Naive thymus-derived CD8-positive, alpha-beta T cell (primary cell): ENCODE results near the gene SDR42E1. TPM values are rescaled to one million over a fixed set of nuclear protein-coding genes. Genes with fewer than 3 reads are reported as not detected.
"Not testable (repeated sequence)": the region's sequence is repeated elsewhere in the genome, so short reads cannot be mapped to it uniquely, and the experiment has no call there.

ENCODE experiments used
- ATAC-seq, 2 donors: fragments of 150-1000 bp; cut with Tn5 transposase in 1 of 2; sonication (Bioruptor Pico), chemical (Tn5 transposase) in 1 of 2; 1 replicate in 1 of 2; 2 replicates in 1 of 2; pipeline ENCODE4 v1.10.0; 2021; ENCODE audit warnings: mild to moderate bottlenecking in 2 of 2, moderate library complexity in 2 of 2
- POLR2A ChIA-PET: fragments of 350-600 bp; sonication (Branson Sonifier 250); formaldehyde crosslinking; loops from one replicate; lab custom pipeline; 2021; ENCODE audit warnings: antibody characterized with exemption; lab: Charles Lee
- DNase-seq, 10 donors: peaks; one replicate each; pipeline versions ENCODE4 v3.0.0 to v3.0.0-alpha.2; 2020 to 2022
- H3K27ac Mint-ChIP-seq, 10 donors: one replicate each; pipeline ENCODE4 v1.8.0; 2020 to 2022; ENCODE audit warnings: mild to moderate bottlenecking in 10 of 10, mixed read lengths in 10 of 10, moderate library complexity in 4 of 10, inconsistent platforms in 1 of 10
- H3K27me3 Mint-ChIP-seq, 5 donors: one replicate each; pipeline ENCODE4 v1.8.0; 2021 to 2022; ENCODE audit warnings: mixed read lengths in 5 of 5
- H3K36me3 Mint-ChIP-seq, 3 donors: one replicate each; pipeline ENCODE4 v1.8.0; 2020 to 2022; ENCODE audit warnings: mixed read lengths in 3 of 3, mild to moderate bottlenecking in 2 of 3, inconsistent platforms in 1 of 3
- H3K4me1 Mint-ChIP-seq, 4 donors: one replicate each; pipeline ENCODE4 v1.8.0; 2021 to 2022; ENCODE audit warnings: mixed read lengths in 4 of 4
- H3K4me3 Mint-ChIP-seq, 10 donors: one replicate each; pipeline ENCODE4 v1.8.0; 2020 to 2022; ENCODE audit warnings: mild to moderate bottlenecking in 10 of 10, mixed read lengths in 10 of 10, moderate library complexity in 6 of 10, inconsistent platforms in 1 of 10
- H3K9me3 Mint-ChIP-seq, 9 donors: one replicate each; pipeline ENCODE4 v1.8.0; 2020 to 2022; ENCODE audit warnings: mixed read lengths in 9 of 9, mild to moderate bottlenecking in 3 of 9, inconsistent platforms in 1 of 9, moderate library complexity in 1 of 9
- polyA plus RNA-seq, 3 donors: library from polyadenylated mRNA; unstranded; fragments of 300-500 nt; fragmentation: Illumina TruSeq; gene quantifications; one replicate each; pipeline ENCODE4 v1.2.3, GENCODE V29; 2021
- total RNA-seq, 8 experiments: library from RNA in 2 of 8; stranded (reverse) in 2 of 8; gene quantifications; one replicate each; pipeline ENCODE4 v1.2.3 and lab custom pipeline; 2021 to 2026

Gene SDR42E1
- total and polyA plus RNA-seq, 5 experiments from 2014 or later: 1.7 to 11.9 (median 3.7) TPM

DNA sequence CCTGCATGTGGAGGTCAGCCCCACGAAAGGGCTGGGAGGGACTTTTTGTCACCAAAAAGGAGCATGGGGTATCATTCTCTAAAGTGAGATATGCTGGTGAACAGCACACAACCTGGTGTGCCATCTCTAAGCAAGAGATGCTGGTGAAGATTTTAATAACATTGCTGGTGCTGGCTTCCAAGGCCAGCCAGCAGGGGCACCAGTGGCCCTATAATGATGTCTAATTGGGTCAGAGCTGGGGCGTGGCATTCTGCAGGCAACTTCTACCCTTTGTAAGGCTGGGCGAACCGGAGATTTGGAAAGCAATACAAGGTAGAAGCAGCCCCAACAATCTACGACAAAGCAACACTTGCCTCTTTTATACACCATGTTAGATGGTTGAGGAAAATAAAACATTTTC, 16.8 kb downstream of the SDR42E1 start:
- DNase-seq (no peak), ATAC-seq (no peak)
- H3K9me3 Mint-ChIP-seq: no peaks in the 10 kb centered on the region
- H3K27ac Mint-ChIP-seq: peak overlapping the region in 1 of 10 donors; percentile 30
- POLR2A ChIA-PET: no interaction called here
- H3K36me3 Mint-ChIP-seq: peaks cover 5 to 25% (median 9%) of the 10 kb centered on the region in 3 donors
- no peaks in the 10 kb centered on the region for H3K27me3 Mint-ChIP-seq
- peaks cover 0 to 12% (median 3%) of the 10 kb centered on the region in 4 donors for H3K4me1 Mint-ChIP-seq
- no peak overlapping the region for H3K4me3 Mint-ChIP-seq

DNA sequence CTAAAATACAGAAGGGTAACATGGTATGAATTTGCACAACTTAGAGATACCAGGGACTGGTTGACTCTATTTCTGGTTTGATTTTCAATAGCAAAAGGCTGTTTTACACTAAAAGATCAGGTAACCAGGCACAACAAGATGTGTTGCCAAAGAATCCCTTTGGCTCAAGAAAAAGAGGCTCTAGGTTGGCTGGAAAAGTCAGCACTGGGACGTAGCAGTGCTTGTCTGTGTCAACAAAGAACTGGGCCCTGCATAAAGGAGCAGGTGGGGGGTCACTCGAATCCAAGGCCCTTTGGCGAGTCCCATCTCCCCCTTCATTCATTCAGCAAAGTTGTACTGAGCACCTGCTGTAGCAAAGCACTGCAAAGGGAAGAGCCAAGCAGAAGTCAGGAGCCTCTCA, 18.4 kb downstream of the SDR42E1 start:
- POLR2A ChIA-PET: no interaction called here
- H3K27ac Mint-ChIP-seq: no peak overlapping the region
- no peaks in the 10 kb centered on the region for H3K9me3 Mint-ChIP-seq
- H3K4me3 Mint-ChIP-seq: no peak overlapping the region
- DNase-seq (no peak), ATAC-seq (no peak)
- peaks cover 0 to 13% (median 0%) of the 10 kb centered on the region in 3 donors for H3K36me3 Mint-ChIP-seq
- peaks cover 0 to 12% (median 3%) of the 10 kb centered on the region in 4 donors for H3K4me1 Mint-ChIP-seq
- no peaks in the 10 kb centered on the region for H3K27me3 Mint-ChIP-seq

DNA sequence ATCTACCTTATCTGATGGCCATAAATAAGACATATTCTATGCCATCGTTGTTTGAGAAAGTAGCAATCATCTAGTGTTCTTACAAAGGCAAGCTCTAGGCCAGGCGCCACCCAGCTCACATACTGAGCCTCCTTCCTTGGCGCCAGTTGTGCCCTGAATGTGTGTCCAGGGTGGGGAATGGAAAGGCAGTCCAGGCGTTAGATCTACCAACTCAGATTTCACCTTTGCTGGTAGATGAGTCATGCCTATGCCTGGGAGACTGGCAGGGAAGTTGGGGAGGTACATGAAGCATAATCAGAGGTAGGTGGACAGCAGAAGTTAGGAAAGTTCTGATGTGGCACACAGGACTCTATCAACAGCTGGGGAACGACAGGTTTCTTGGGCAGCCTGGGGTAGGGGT, 23.6 kb downstream of the SDR42E1 start:
- no peak overlapping the region for H3K4me3 Mint-ChIP-seq
- no peak for DNase-seq
- no peaks in the 10 kb centered on the region for H3K36me3 Mint-ChIP-seq
- H3K4me1 Mint-ChIP-seq: no peaks in the 10 kb centered on the region
- no peak for ATAC-seq
- H3K9me3 Mint-ChIP-seq: no peaks in the 10 kb centered on the region
- no peak overlapping the region for H3K27ac Mint-ChIP-seq
- peaks cover 0 to 18% (median 4%) of the 10 kb centered on the region in 5 donors for H3K27me3 Mint-ChIP-seq
- POLR2A ChIA-PET: no interaction called here

DNA sequence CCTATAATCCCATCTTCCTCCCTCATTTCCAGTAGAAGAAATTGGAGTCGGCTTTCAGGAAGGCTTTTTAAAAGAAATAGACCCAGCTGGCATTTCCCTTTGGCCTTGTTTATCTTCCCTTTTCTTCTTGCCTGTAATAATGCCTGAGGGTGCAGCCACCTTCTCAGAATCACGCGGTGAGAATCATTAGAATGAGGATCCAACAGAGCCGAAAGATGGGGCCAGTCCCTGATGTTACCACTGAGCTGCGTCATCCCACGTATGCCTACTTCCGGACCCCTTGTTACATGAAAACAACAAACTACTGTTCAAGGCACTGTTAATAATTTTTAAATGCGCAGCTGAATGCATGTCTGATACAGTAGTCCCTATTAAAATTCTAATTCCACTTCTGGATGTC, 24.1 kb downstream of the SDR42E1 start:
- DNase-seq: no peak
- H3K36me3 Mint-ChIP-seq: no peaks in the 10 kb centered on the region
- peaks cover 0 to 18% (median 4%) of the 10 kb centered on the region in 5 donors for H3K27me3 Mint-ChIP-seq
- H3K27ac Mint-ChIP-seq: no peak overlapping the region
- H3K4me3 Mint-ChIP-seq: no peak overlapping the region
- no peak for ATAC-seq
- no peaks in the 10 kb centered on the region for H3K4me1 Mint-ChIP-seq
- no peaks in the 10 kb centered on the region for H3K9me3 Mint-ChIP-seq
- POLR2A ChIA-PET: no interaction called here

DNA sequence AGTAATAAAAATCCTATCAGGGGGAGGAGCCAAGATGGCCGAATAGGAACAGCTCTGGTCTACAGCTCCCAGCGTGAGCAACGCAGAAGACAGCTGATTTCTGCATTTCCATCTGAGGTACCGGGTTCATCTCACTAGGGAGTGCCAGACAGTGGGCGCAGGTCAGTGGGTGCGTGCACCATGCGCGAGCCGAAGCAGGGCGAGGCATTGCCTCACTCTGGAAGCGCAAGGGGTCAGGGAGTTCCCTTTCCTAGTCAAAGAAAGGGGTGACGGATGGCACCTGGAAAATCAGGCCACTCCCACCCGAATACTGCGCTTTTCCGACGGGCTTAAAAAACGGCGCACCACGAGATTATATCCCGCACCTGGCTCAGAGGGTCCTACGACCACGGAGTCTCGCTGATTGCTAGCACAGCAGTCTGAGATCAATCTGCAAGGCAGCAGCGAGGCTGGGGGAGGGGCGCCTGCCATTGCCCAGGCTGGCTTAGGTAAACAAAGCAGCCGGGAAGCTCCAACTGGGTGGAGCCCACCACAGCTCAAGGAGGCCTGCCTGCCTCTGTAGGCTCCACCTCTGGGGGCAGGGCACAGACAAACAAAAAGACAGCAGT, 33.8 kb downstream of the SDR42E1 start:
- DNase-seq, POLR2A ChIA-PET, H3K27ac Mint-ChIP-seq, H3K4me1 Mint-ChIP-seq, H3K4me3 Mint-ChIP-seq, ATAC-seq: not testable (repeated sequence)
- Mint-ChIP-seq H3K36me3 (peaks cover 7 to 29% (median 8%) of the 10 kb centered on the region in 3 donors), H3K9me3 (peaks cover 4 to 47% (median 36%) of the 10 kb centered on the region in 9 donors), H3K27me3 (peaks cover 1 to 15% (median 4%) of the 10 kb centered on the region in 5 donors)

DNA sequence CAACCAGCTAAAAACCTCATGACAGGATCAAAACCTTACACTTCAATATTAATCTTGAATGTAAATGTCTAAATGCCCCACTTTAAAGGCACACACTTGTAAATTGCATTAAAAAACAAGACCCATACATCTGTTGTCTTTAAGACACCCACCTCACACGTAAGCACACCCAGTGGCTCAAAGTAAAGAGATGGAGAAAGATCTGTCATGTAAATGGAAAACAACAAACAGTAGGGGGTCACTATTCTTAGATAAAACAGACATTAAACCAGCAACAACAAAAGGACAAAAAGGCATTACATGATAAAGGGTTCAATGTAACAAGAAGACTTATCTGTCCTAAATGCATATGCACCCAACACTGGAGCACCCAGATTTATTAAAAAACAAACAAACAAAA, 35.6 kb downstream of the SDR42E1 start:
- H3K9me3 Mint-ChIP-seq: peaks cover 6 to 65% (median 50%) of the 10 kb centered on the region in 9 donors

DNA sequence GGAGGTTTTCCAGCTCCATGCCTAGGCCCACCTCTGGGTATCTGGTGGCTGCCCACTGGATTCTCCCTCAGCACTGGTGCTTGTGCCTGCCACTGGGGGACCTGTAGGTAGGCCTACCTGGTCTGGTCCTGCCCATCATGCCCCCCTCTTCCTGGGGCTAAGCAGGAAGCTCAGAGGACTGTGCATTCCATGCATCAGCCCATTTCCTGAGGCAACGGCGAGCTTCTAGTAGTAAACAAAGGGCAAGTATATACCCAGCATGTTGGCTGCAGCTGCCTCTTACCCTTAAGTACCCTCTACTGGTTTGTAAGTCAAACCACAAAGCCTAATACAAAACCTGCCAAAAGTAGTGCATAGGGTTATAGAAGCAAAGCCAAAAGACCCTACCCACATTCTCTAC, 37.5 kb downstream of the SDR42E1 start:
- H3K27me3 Mint-ChIP-seq: peaks cover 4 to 36% (median 12%) of the 10 kb centered on the region in 5 donors
- no peak overlapping the region for H3K4me3 Mint-ChIP-seq
- H3K27ac Mint-ChIP-seq: no peak overlapping the region
- H3K4me1 Mint-ChIP-seq: no peaks in the 10 kb centered on the region
- ATAC-seq (no peak), DNase-seq (no peak)
- POLR2A ChIA-PET: no interaction called here
- H3K9me3 Mint-ChIP-seq: peaks cover 6 to 70% (median 53%) of the 10 kb centered on the region in 9 donors
- peaks cover 7 to 48% (median 8%) of the 10 kb centered on the region in 3 donors for H3K36me3 Mint-ChIP-seq

More for the DNA sequence above, 35.6 kb downstream of the SDR42E1 start:
- no peaks in the 10 kb centered on the region for H3K4me1 Mint-ChIP-seq
- H3K27me3 Mint-ChIP-seq: peaks cover 2 to 33% (median 12%) of the 10 kb centered on the region in 5 donors
- peaks cover 7 to 46% (median 8%) of the 10 kb centered on the region in 3 donors for H3K36me3 Mint-ChIP-seq
- ATAC-seq (no peak), DNase-seq (no peak)
- H3K27ac Mint-ChIP-seq: no peak overlapping the region
- H3K4me3 Mint-ChIP-seq: no peak overlapping the region
- POLR2A ChIA-PET: no interaction called here

DNA sequence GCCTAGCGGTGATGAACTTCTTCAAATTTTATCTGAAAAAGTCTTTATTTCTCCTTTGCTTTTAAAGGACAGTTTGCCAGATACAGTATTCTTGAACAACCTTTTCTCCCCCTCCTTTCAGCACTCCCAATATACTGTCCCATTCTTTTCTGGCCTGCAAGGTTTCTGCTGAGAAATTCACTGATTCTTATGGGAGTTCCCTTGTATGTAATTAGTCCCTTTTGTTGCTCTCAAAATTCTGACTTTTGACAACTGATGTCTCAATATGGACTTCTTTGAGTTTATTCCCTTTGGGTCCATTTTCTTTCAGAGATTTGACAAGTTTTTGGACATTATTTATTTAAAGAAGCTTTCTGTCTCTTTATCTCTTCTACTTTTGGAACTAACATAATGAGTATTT, 39.4 kb downstream of the SDR42E1 start:
- Mint-ChIP-seq H3K27me3 (peaks cover 4 to 36% (median 12%) of the 10 kb centered on the region in 5 donors), H3K4me1 (peaks cover 0 to 5% (median 0%) of the 10 kb centered on the region in 4 donors), H3K36me3 (peaks cover 4 to 45% (median 7%) of the 10 kb centered on the region in 3 donors), H3K4me3 (no peak overlapping the region), H3K9me3 (peaks cover 6 to 66% (median 48%) of the 10 kb centered on the region in 9 donors), H3K27ac (no peak overlapping the region)
- DNase-seq (no peak), ATAC-seq (no peak)
- POLR2A ChIA-PET: no interaction called here

DNA sequence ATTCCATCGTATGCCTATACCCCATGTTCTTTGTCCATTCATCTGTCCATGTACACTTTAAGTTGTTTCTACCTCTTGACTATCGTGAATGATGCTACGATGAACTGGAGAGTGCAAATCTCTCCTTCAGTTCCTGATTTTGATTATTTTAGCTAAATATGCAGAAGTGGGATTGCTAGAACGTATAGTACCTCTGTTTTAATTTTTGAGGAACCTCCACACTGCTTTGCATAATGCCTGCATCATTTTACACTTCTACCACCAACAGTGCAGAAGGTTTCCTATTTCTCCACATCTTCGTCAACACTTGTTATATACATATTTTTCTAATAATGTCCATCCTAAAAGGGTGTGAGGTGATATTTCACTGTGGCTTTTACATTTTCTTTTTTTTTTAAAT, 43.9 kb downstream of the SDR42E1 start:
- Mint-ChIP-seq H3K4me3 (no peak overlapping the region), H3K27me3 (peaks cover 6 to 28% (median 15%) of the 10 kb centered on the region in 5 donors), H3K9me3 (peaks cover 2 to 22% (median 14%) of the 10 kb centered on the region in 9 donors), H3K36me3 (peaks cover 0 to 19% (median 0%) of the 10 kb centered on the region in 3 donors), H3K4me1 (peaks cover 0 to 5% (median 0%) of the 10 kb centered on the region in 4 donors), H3K27ac (no peak overlapping the region)
- ATAC-seq (no peak), DNase-seq (no peak)
- POLR2A ChIA-PET: no interaction called here

DNA sequence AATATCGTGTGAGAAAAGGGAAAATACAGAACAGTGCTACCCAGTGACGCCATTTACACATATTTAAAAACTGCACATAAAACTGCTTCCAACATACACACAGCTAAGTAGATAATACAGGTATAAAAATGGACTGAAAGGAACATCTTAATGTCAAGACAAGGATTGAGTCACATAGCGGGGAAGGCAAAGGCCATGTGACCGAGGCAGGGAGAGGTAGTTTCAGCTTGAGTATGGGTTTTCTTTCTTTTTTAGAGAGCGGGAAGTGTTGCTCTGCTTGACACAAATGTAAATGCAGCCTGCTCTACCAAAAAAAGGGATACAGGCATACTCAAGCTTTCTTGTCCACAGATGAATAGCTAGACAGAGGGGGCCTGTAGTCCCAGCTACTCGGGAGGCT, 46.5 kb downstream of the SDR42E1 start:
- Mint-ChIP-seq H3K4me1 (peaks cover 0 to 5% (median 0%) of the 10 kb centered on the region in 4 donors), H3K27me3 (peaks cover 6 to 16% (median 9%) of the 10 kb centered on the region in 5 donors), H3K4me3 (no peak overlapping the region), H3K9me3 (peaks cover 0 to 6% (median 0%) of the 10 kb centered on the region in 9 donors), H3K27ac (no peak overlapping the region), H3K36me3 (no peaks in the 10 kb centered on the region)
- POLR2A ChIA-PET: no interaction called here
- ATAC-seq (no peak), DNase-seq (no peak)

DNA sequence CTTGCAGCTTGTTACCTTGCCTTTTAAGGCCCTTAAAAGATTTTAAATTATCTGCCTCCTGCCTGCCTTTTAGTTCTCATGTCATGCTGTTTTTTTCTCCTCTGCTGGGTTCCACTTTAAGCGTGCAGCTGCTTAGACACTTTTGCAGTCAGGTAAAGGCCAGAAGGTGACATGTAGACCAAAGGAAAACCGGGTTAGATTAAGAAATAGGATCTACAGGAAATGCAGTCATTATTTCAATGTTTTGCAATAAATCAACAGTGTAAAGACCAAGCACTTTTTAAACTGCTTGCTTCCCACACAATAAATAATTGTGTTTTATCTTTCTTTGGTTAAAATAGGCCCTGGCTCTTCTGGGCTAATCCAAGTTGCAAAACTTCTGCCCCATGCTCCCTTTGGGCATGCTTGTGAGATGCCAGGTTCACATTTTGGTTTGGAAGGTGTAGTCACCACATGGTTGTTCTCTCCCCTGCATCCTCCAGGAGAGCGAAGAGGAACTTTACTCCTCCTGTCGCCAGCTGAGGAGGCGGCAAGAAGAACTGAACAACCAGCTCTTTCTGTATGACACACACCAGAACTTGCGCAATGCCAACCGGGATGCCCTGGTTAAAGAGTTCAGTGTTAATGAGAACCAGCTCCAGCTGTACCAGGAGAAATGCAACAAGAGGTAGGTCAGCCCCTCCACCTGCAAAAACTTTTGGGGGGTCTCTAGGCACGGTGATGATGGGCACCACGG, 54.9 kb downstream of the SDR42E1 start:
- H3K27ac Mint-ChIP-seq: no peak overlapping the region
- no peaks in the 10 kb centered on the region for H3K4me1 Mint-ChIP-seq
- DNase-seq (no peak), ATAC-seq (no peak)
- H3K4me3 Mint-ChIP-seq: no peak overlapping the region
- POLR2A ChIA-PET: no interaction called here
- H3K9me3 Mint-ChIP-seq: peaks cover 0 to 24% (median 8%) of the 10 kb centered on the region in 9 donors
- peaks cover 0 to 13% (median 0%) of the 10 kb centered on the region in 3 donors for H3K36me3 Mint-ChIP-seq
- peaks cover 0 to 6% (median 0%) of the 10 kb centered on the region in 5 donors for H3K27me3 Mint-ChIP-seq

DNA sequence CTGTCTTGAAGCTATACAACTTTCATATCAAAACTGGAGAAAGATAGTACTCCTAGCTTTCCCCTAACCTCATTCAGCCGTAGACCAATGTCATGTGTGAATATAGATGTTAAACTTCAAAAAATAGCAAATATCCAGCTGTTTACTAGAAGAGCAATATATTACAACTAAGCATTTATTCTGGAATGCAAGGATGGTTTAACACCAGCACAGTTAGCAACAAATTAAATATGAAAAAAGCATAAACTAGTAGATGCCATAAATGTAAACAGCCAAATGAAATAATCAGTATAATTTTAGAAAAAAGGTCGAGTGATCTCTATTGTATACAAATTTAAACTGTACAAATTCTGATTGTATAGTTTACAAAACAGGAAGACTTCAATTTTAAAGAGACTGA, 59.7 kb downstream of the SDR42E1 start:
- ATAC-seq: no peak
- Mint-ChIP-seq H3K36me3 (peaks cover 0 to 15% (median 0%) of the 10 kb centered on the region in 3 donors), H3K27me3 (no peaks in the 10 kb centered on the region), H3K9me3 (peaks cover 0 to 38% (median 13%) of the 10 kb centered on the region in 9 donors), H3K4me1 (no peaks in the 10 kb centered on the region), H3K27ac (no peak overlapping the region), H3K4me3 (no peak overlapping the region)
- POLR2A ChIA-PET: no interaction called here
- no peak for DNase-seq

DNA sequence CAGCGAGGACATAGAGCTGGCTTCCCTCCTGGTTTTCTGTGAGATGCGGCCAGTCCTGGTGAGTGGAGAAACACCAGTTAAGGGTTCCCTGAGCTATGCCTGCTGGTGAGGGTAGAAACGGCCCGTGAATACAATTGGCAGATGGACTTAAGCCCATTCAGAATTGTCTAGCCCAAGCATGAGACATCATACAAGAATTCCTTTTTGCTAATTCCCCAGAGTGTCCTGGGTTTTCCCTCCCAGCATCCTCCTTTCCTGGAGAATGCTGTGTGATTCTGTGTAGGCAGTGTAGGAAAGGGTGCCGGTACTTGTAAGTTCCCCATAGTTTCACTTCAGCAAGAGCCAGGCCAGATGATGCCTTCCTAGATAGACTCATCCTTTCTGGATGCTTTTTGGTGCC, 65.1 kb downstream of the SDR42E1 start:
- Mint-ChIP-seq H3K9me3 (peaks cover 0 to 13% (median 4%) of the 10 kb centered on the region in 9 donors), H3K27me3 (peaks cover 0 to 1% (median 0%) of the 10 kb centered on the region in 5 donors), H3K27ac (no peak overlapping the region), H3K4me3 (no peak overlapping the region), H3K36me3 (peaks cover 0 to under 1% (median 0%) of the 10 kb centered on the region in 3 donors), H3K4me1 (no peaks in the 10 kb centered on the region)
- no peak for ATAC-seq
- DNase-seq: no peak
- POLR2A ChIA-PET: no interaction called here
